ENCODE data around the gene CHAT.

DNA sequence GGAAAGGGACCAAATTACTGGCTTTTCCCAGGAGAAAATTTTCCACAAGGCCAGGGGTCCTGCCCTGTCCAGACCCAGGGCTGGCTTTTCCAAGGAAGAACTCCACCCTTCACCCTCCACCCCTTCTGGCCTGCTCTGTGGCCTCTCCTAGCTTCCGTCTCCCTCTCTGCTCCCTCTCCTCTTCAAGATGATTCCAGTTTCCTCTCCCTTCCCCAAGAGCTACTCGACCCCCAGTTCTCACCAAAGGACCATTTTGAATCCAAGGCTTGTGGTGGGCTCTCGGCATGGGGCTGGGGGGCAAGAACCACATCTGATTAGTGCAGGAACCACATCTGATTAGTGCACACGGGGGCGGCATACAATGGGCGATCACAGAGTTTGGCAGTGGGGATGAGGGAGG is 7.7 kb downstream of the CHAT start:
- TF ChIP-seq, protein P1, sequence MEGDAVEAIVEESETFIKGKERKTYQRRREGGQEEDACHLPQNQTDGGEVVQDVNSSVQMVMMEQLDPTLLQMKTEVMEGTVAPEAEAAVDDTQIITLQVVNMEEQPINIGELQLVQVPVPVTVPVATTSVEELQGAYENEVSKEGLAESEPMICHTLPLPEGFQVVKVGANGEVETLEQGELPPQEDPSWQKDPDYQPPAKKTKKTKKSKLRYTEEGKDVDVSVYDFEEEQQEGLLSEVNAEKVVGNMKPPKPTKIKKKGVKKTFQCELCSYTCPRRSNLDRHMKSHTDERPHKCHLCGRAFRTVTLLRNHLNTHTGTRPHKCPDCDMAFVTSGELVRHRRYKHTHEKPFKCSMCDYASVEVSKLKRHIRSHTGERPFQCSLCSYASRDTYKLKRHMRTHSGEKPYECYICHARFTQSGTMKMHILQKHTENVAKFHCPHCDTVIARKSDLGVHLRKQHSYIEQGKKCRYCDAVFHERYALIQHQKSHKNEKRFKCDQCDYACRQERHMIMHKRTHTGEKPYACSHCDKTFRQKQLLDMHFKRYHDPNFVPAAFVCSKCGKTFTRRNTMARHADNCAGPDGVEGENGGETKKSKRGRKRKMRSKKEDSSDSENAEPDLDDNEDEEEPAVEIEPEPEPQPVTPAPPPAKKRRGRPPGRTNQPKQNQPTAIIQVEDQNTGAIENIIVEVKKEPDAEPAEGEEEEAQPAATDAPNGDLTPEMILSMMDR (IDR thresholded peaks at IDR 0.05), result no peak
- TF ChIP-seq POLR2A (IDR thresholded peaks at IDR 0.05), result no peak

Data from right lobe of liver (tissue), 4 donors.